A549 (cell line): ENCODE measurements around the gene COMMD4.
"Not testable (repeated sequence)": the region's sequence is repeated elsewhere in the genome, so short reads cannot be mapped to it uniquely, and the experiment has no call there.

Source experiments
- BHLHE40 ChIP-seq: IDR thresholded peaks from 2 replicates; pipeline ENCODE4 v1.6.1; 2012; ENCODE audit warnings: low read depth, low read length, inconsistent platforms
- CTCF ChIP-seq: fragments of >200 bp; sonication (Bioruptor Twin); formaldehyde crosslinking; IDR thresholded peaks from 3 replicates; pipeline ENCODE4 v1.5.1; 2016
- PBX3 ChIP-seq: IDR thresholded peaks from 2 replicates; pipeline ENCODE4 v1.6.1; 2012
- RAD21 ChIP-seq, 2 experiments: fragments of >200 bp in 1 of 2; sonication (Bioruptor Twin) in 1 of 2; formaldehyde crosslinking in 1 of 2; IDR thresholded peaks in 1 of 2; conservative IDR thresholded peaks in 1 of 2; 2 replicates in 1 of 2; 3 replicates in 1 of 2; pipeline ENCODE4 v1.6.1; 2012 to 2018; ENCODE audit warnings: inconsistent platforms in 1 of 2

- not testable (repeated sequence) for TF ChIP-seq BHLHE40; CTCF; PBX3; RAD21 (conservative IDR thresholded peaks at IDR 0.05 in 1 of 2, IDR thresholded peaks at IDR 0.05 in 1 of 2)
These were observed 48.1 kb downstream of the COMMD4 start for GRCh38 chr15:75383986-75384385.
